CD14-positive monocyte (primary cell): Measurements from ENCODE around the gene DBR1. TPM values are rescaled to one million over a fixed set of nuclear protein-coding genes. Genes with fewer than 3 reads are reported as not detected.

Source experiments
- DNase-seq, 3 donors: peaks; one replicate each; pipeline ENCODE4 v3.0.0-alpha.2; 2011 to 2022
- H2AFZ ChIP-seq: 2 replicates; pipeline ENCODE4 v1.6.0; 2012; ENCODE audit warnings: mild to moderate bottlenecking, low read depth, low read length, inconsistent platforms; ENCODE audit not compliant: insufficient read depth, poor library complexity, severe bottlenecking
- H3K27ac ChIP-seq, 2 donors: 1 replicate in 1 of 2; 2 replicates in 1 of 2; pipeline ENCODE4 v1.5.1; 2012 to 2013; ENCODE audit warnings: low read length in 2 of 2, control low read depth in 1 of 2, inconsistent platforms in 1 of 2, low read depth in 1 of 2, mild to moderate bottlenecking in 1 of 2
- H3K27me3 ChIP-seq, 2 donors: one replicate each; pipeline versions ENCODE4 v1.6.0 to v1.6.1; 2011 to 2013; ENCODE audit warnings: low read length in 2 of 2; ENCODE audit not compliant: control insufficient read depth in 2 of 2, insufficient read depth in 2 of 2
- H3K36me3 ChIP-seq, 2 donors: replicated peaks in 1 of 2; 1 replicate in 1 of 2; 2 replicates in 1 of 2; pipeline versions ENCODE4 v1.5.1 to v1.6.1; 2012 to 2013; ENCODE audit warnings: low read length in 2 of 2, control low read depth in 1 of 2, inconsistent platforms in 1 of 2, mild to moderate bottlenecking in 1 of 2; ENCODE audit not compliant: insufficient read depth in 2 of 2, control insufficient read depth in 1 of 2
- H3K4me1 ChIP-seq, 2 donors: 1 replicate in 1 of 2; 2 replicates in 1 of 2; pipeline versions ENCODE4 v1.5.1 to v1.6.1; 2012 to 2013; ENCODE audit warnings: low read length in 2 of 2, control low read depth in 1 of 2, inconsistent platforms in 1 of 2, mild to moderate bottlenecking in 1 of 2, moderate library complexity in 1 of 2; ENCODE audit not compliant: insufficient read depth in 2 of 2, control insufficient read depth in 1 of 2
- H3K4me2 ChIP-seq: replicated peaks from 2 replicates; pipeline ENCODE3; 2012; ENCODE audit warnings: low read length, moderate library complexity, mild to moderate bottlenecking; ENCODE audit not compliant: poor library complexity, severe bottlenecking; ENCODE audit errors: extremely low read depth
- H3K4me3 ChIP-seq, 3 experiments: fragments of 200-600 bp in 1 of 3; sonication (generic) in 1 of 3; replicated peaks in 1 of 3; 1 replicate in 2 of 3; 2 replicates in 1 of 3; pipeline ENCODE4 v1.5.1; 2011 to 2013; ENCODE audit warnings: low read length in 3 of 3, mild to moderate bottlenecking in 3 of 3, control low read depth in 2 of 3, low read depth in 2 of 3, inconsistent platforms in 1 of 3, moderate library complexity in 1 of 3
- H3K79me2 ChIP-seq: 2 replicates; pipeline ENCODE4 v1.6.0; 2012; ENCODE audit warnings: mild to moderate bottlenecking, control low read depth, inconsistent platforms, low read length, moderate library complexity; ENCODE audit not compliant: insufficient read depth
- H3K9ac ChIP-seq: 2 replicates; pipeline ENCODE4 v1.6.0; 2017; ENCODE audit warnings: low read length, mild to moderate bottlenecking; ENCODE audit not compliant: insufficient read depth, poor library complexity, severe bottlenecking
- H3K9me3 ChIP-seq, 2 donors: replicated peaks in 1 of 2; 1 replicate in 1 of 2; 2 replicates in 1 of 2; pipeline versions ENCODE4 v1.5.1 to v1.6.1; 2012 to 2013; ENCODE audit warnings: low read length in 2 of 2, control low read depth in 1 of 2; ENCODE audit not compliant: control insufficient read depth in 1 of 2, insufficient read depth in 1 of 2
- H4K20me1 ChIP-seq: 2 replicates; pipeline ENCODE4 v1.6.0; 2012; ENCODE audit warnings: mild to moderate bottlenecking, low read length, control low read depth, moderate library complexity; ENCODE audit not compliant: insufficient read depth
- H3K27ac Mint-ChIP-seq, 7 donors: one replicate each; pipeline ENCODE4 v1.8.0; 2020; ENCODE audit warnings: mild to moderate bottlenecking in 7 of 7, mixed read lengths in 7 of 7, moderate library complexity in 6 of 7, inconsistent platforms in 2 of 7
- H3K27me3 Mint-ChIP-seq, 3 donors: one replicate each; pipeline ENCODE4 v1.8.0; 2021 to 2022; ENCODE audit warnings: low read depth in 3 of 3, mild to moderate bottlenecking in 3 of 3, mixed read lengths in 3 of 3, moderate library complexity in 3 of 3, inconsistent platforms in 1 of 3
- H3K36me3 Mint-ChIP-seq, 2 donors: one replicate each; pipeline ENCODE4 v1.8.0; 2020; ENCODE audit warnings: mixed read lengths in 2 of 2, inconsistent platforms in 1 of 2, mild to moderate bottlenecking in 1 of 2
- H3K4me1 Mint-ChIP-seq: one replicate; pipeline ENCODE4 v1.8.0; 2020; ENCODE audit warnings: mild to moderate bottlenecking, mixed read lengths
- H3K4me3 Mint-ChIP-seq, 2 donors: one replicate each; pipeline ENCODE4 v1.8.0; 2020; ENCODE audit warnings: mild to moderate bottlenecking in 2 of 2, mixed read lengths in 2 of 2, moderate library complexity in 1 of 2
- H3K9me3 Mint-ChIP-seq, 7 donors: one replicate each; pipeline ENCODE4 v1.8.0; 2020 to 2022; ENCODE audit warnings: mixed read lengths in 7 of 7, mild to moderate bottlenecking in 6 of 7, moderate library complexity in 6 of 7, inconsistent platforms in 2 of 7
- CTCF ChIP-seq: fragments of 200-600 bp; IDR thresholded peaks from one replicate; pipeline ENCODE4 v1.8.0; 2022; ENCODE audit warnings: antibody characterized with exemption, mild to moderate bottlenecking
- WGBS: methylation state at CpG from one replicate; pipeline ENCODE4 v1.1.5; 2013; ENCODE audit warnings: missing lambda C conversion rate; ENCODE audit not compliant: insufficient coverage; 5-methylcytosine and 5-hydroxymethylcytosine counted together
- intact Hi-C, 2 donors: fragments of 100-400 bp; cut with micrococcal nuclease; formaldehyde crosslinking; loops; one replicate each; pipeline versions ENCODE4 v1.15.0 to v1.15.1; 2023
- polyA plus RNA-seq, 3 donors: library from polyadenylated mRNA; depleted of rRNA in 1 of 3; unstranded in 2 of 3; stranded (reverse) in 1 of 3; fragments of 300-500 nt in 2 of 3; fragments of >200 nt in 1 of 3; fragmentation: Illumina TruSeq in 2 of 3; gene quantifications; 1 replicate in 2 of 3; 2 replicates in 1 of 3; pipeline ENCODE4 v1.2.3, GENCODE V29; 2012 to 2021

Gene DBR1
- polyA plus RNA-seq, 3 donors, result 4.8 to 7.5 (median 5.6) TPM

- no peak for TF ChIP-seq CTCF
- no peaks in the 10 kb centered on the region for H3K9me3 ChIP-seq
- no peak overlapping the region for H3K27ac Mint-ChIP-seq
Observed at GRCh38 chr3:138140940-138141339, 33.8 kb downstream of the DBR1 start.

GRCh38 chr3:138139691-138140090, 35.0 kb downstream of the DBR1 start:
- H2AFZ ChIP-seq, result no peak overlapping the region
- TF ChIP-seq CTCF, result no peak
- no peak overlapping the region for H3K9ac ChIP-seq
- H4K20me1 ChIP-seq, result no peaks in the 10 kb centered on the region
- H3K27me3 Mint-ChIP-seq, result peaks cover 0 to 2% (median 0%) of the 10 kb centered on the region in 3 donors
- no peaks in the 10 kb centered on the region for H3K79me2 ChIP-seq
- no peak overlapping the region for H3K4me3 ChIP-seq
- H3K4me2 ChIP-seq, result no peak overlapping the region
- no peaks in the 10 kb centered on the region for H3K9me3 Mint-ChIP-seq
- WGBS, result no CpG with 5 or more reads among the region's 2 CpGs
- H3K36me3 ChIP-seq, result no peaks in the 10 kb centered on the region
- no peaks in the 10 kb centered on the region for H3K36me3 Mint-ChIP-seq
- peaks cover 56 to 57% of the 10 kb centered on the region in 2 donors for H3K4me1 ChIP-seq
- H3K27ac ChIP-seq, result peak overlapping the region in 1 of 2 donors; percentile 80
- intact Hi-C loops, result loop anchor here in 1 of 2 donors (10.0 kb wide), 1 partner anchor 85 kb away; no protein-coding TSS in a partner anchor
- peak overlapping the region in 6 of 7 donors; percentile 8 to 90 (median 76) for H3K27ac Mint-ChIP-seq
- H3K4me1 Mint-ChIP-seq, result peaks cover 60% of the 10 kb centered on the region
- DNase-seq, result peak in 1 of 3 donors; percentile 18
- no peak overlapping the region for H3K4me3 Mint-ChIP-seq
- H3K9me3 ChIP-seq, result no peaks in the 10 kb centered on the region
- H3K27me3 ChIP-seq, result no peaks in the 10 kb centered on the region

More at GRCh38 chr3:138140940-138141339, 33.8 kb downstream of the DBR1 start:
- Mint-ChIP-seq H3K4me1 (peaks cover 48% of the 10 kb centered on the region), H3K4me3 (no peak overlapping the region), H3K27me3 (peaks cover 0 to 2% (median 0%) of the 10 kb centered on the region in 3 donors), H3K9me3 (no peaks in the 10 kb centered on the region), H3K36me3 (no peaks in the 10 kb centered on the region)
- DNase-seq, result no peak
- Histone ChIP-seq H4K20me1 (no peaks in the 10 kb centered on the region), H3K27ac (no peak overlapping the region), H3K4me1 (peaks cover 44% of the 10 kb centered on the region in 2 donors), H3K36me3 (no peaks in the 10 kb centered on the region), H3K4me2 (no peak overlapping the region), H3K4me3 (no peak overlapping the region), H2AFZ (no peak overlapping the region), H3K79me2 (no peaks in the 10 kb centered on the region), H3K9ac (no peak overlapping the region), H3K27me3 (no peaks in the 10 kb centered on the region)
- intact Hi-C loops, result no loop called here
